Fibroblast of skin of back (primary cell): ENCODE data around the gene KANSL2. TPM values are rescaled to one million over a fixed set of nuclear protein-coding genes. Genes with fewer than 3 reads are reported as not detected.
A peak's percentile ranks its signal among the peaks of the same experiment; 100 is the strongest.
"Not testable (repeated sequence)": the region's sequence is repeated elsewhere in the genome, so short reads cannot be mapped to it uniquely, and the experiment has no call there.

Experiments
- DNase-seq: peaks from one replicate; pipeline ENCODE4 v3.0.0-alpha.2; 2013
- polyA plus RNA-seq, 2 experiments: library from polyadenylated mRNA; unstranded; fragments of 120-200 nt; gene quantifications; one replicate each; pipeline ENCODE4 v1.2.1, GENCODE V29; 2013; ENCODE audit not compliant: insufficient read length in 2 of 2

Gene KANSL2, protein sequence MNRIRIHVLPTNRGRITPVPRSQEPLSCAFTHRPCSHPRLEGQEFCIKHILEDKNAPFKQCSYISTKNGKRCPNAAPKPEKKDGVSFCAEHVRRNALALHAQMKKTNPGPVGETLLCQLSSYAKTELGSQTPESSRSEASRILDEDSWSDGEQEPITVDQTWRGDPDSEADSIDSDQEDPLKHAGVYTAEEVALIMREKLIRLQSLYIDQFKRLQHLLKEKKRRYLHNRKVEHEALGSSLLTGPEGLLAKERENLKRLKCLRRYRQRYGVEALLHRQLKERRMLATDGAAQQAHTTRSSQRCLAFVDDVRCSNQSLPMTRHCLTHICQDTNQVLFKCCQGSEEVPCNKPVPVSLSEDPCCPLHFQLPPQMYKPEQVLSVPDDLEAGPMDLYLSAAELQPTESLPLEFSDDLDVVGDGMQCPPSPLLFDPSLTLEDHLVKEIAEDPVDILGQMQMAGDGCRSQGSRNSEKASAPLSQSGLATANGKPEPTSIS
- polyA plus RNA-seq (2013, experiment 1 of 2; ENCODE audit: insufficient read length) = 21.7 TPM
- polyA plus RNA-seq (2013, experiment 2 of 2; ENCODE audit: insufficient read length) = 13.4 TPM

DNA sequence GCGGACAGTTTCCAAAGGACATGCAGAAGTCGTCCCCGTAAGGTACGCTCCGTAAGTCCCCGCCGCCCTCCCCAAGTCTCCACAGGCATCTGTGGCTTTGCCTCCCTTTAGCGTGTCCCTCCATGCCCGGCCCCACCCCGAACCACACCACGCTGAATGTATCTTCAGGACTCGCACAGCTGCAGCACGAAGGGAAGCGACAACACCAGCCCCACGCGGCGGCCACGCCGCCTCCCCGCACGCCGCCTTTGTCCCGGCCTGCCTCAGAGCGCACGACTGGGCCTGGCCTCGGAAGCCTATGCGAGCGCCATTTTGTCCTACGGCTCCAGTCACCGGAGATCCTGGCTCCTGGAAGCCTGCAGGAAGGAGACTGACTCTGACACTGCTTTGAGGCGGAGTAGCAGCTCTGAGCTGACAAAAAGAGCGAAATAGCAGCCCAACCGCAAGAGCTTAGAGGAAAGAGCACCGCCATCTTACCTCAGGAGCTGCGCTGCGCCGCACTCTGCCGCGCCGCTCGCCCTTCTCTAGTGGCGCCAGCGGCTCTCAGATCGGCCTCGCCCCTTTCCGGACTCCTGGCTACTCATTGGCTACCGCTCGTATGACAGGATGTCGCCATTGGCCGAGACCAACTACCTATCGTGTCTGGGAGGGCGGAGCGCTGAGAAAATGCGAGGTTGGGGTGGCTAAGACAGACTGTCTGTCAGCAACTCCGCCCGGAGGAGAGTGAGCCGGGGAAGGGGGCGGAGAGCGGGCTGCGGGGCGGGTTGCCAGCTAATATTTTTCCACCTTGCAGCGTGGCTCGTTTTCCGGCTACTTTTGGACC, at the start of gene KANSL2:
Gene KANSL2 (minus strand): TSS at position 529 of the 823 bp plus-strand sequence. CDS start 606 bp downstream, outside the sequence.
- peak; percentile 99 for DNase-seq

DNA sequence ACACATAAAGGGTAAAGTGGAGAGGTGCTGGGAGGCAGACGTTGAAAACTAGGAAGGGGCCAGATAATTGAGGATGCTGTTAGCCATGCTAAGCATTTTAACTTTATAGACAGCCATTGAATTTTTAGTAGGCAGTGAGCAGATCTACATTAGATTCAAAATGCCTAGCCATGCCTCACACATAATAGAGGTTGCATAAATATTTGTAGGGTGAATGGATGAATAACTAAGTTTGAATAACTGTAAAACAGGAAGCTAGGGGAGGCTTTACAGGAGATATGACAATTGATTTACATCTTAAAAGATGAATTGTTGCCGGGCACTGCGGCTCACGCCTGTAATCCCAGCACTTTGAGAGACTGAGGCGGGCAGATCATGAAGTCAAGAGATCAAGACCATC, 46.8 kb upstream of the KANSL2 start:
- DNase-seq = no peak

DNA sequence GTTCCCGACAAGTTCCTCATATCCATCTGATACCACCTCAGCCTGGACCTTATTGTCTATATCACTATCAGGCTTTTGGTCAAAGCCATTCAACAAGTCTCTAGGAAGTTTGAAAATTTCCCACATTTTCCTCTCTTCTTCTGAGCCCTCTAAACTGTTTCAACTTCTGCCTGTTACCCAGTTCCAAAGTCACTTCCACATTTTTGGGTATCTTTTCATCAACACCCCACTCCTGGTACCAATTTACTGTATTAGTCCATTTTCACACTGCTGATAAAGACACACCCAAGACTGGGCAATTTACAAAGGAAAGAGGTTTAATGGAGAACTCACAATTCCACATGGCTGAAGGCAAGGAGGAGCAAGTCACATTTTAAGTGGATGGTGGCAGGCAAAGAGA, 38.7 kb upstream of the KANSL2 start:
- not testable (repeated sequence) for DNase-seq

DNA sequence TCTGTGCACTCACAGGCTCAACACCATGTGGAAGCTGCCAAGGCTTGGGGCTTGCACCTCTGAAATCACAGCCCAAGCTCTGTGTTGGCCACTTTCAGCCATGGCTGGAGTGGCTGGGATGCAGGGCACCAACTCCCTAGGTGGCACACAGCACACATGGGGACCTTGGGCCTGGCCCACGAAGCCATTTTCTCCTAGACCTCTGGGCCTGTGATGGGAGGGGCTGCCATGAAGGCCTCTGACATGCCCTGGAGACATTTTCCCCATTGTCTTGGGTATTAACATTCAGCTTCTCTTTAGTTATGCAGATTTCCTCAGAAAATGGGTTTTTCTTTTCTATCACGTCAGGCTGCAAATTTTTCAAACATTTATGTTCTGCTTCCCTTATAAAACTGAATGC, 38.1 kb upstream of the KANSL2 start:
- not testable (repeated sequence) for DNase-seq

DNA sequence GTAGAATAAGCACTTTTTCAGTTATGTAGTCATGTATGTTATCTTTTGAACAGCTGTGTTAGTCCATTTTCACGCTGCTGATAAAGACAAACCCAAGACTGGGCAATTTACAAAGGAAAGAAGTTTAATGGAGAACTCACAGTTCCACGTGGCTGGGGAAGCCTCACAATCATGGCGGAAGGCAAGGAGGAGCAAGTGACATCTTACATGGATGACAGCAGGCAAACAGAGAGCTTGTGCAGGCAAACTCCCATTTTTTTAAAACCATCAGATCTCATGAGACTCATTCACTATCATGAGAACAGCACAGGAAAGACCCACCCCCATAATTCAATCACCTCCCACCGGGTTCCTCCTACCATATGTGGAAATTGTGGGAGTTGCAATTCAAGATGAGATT, 37.0 kb upstream of the KANSL2 start:
- DNase-seq = not testable (repeated sequence)

DNA sequence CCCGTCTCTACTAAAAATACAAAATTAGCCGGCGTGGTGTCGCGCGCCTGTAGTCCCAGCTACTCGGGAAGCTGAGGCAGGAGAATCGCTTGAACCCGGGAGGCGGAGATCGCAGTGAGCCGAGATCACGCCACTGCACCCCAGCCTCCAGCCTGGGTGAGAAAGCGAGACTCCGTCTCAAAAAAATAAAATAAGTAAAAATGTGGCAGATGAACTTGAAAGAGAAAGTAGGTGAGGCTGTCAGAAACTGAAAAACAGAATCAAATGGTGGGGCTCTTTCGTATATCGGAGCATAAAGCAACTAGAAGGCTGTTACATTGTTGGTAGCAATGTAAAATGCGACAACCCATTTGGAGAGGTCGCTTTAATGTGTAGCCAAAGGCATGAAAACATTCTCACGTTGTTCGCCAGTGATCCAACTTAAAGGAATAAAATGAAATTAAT, 35.2 kb upstream of the KANSL2 start:
- peak; percentile 3 for DNase-seq

DNA sequence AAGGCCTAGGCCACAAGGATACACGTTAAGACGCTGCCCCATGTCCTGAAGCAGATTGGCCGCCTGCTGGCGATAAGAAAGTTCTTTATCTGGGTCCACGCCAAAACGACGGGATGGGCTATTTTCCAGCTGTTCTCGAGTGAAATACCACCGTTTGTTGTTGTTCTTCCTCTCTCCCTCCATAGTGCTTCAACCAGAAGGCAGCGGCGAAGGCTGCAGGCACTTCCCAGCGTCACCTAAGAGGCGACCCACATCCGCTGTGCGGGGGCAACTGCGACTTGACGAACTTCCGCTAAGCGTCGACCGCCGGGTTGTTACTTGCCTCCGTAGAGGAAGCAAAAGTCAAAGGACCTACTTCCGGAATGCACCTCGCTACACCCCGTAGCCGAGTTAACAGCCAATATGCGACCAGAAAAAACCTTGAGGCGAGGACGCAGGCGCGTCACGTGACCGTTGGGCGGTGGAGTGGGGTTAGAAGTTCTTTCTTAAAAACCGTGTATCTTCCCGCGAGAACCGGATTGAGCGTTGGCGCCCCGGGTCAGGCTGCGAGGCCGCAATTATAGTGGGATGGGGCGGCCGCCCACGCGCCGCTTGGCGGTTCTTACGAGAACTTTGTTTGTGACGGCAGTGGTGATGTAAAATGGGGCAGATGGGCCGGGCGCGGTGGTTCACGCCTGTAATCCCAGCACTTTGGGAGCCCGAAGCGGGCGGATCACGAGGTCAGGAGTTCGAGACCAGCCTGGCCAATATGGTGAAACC, 34.6 kb upstream of the KANSL2 start, which contains the start of gene CCNT1:
Gene CCNT1 (minus strand): TSS at position 215 of the 759 bp plus-strand sequence. CDS start 32 bp downstream, at position 183.
- DNase-seq = peak; percentile 100

DNA sequence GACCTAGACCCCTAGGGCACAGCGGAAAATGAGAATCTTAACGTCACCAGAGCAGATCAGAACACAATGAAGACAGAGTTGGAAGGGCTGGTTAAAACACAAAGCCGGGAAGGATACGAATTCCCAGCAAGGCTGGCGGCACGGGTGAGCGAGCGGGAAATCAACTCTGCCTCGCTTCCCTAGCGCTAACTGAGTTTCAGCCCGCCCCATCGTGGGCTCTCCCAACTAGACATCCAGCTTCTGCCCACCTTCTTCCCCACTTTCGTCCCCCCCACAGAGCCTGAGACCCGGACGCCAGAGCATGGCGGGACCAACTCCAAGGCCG, 34.1 kb upstream of the KANSL2 start:
- DNase-seq = no peak

DNA sequence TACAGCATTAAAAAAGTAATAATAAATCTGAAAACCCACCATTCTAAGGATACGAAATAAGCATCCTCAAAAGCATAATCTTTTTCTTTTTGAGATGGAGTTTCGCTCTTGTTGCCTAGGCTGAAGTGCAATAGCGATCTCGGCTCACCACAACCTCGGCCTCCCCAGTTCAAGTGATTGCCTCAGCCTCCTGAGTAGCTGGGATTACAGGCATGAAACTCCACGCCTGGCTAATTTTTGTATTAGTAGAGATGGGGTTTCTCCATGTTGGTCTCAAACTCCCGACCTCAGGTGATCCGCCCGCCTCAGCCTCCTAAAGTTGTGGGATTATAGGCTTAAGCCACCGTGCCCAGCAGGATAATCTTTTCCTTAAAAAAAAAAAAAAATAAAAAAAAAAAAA, 30.2 kb upstream of the KANSL2 start:
- no peak for DNase-seq

DNA sequence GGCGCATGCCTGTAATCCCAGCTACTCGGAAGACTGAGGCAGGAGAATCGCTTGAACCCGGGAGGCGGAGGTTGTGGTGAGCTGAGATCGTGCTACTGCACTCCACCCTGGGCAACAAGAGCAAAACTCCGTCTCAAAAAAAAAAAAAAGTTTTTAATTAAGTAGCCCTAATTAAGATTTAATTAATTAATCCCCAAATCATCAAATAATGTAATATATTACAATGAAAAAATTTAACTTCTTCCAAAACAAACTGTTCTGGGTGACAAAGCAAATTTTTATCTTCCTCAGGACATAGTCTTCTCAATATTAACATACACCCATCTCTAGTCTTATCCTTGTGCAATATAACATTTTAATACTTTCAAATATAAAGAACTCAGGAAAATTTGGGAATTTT, 16.8 kb upstream of the KANSL2 start:
- DNase-seq = not testable (repeated sequence)

DNA sequence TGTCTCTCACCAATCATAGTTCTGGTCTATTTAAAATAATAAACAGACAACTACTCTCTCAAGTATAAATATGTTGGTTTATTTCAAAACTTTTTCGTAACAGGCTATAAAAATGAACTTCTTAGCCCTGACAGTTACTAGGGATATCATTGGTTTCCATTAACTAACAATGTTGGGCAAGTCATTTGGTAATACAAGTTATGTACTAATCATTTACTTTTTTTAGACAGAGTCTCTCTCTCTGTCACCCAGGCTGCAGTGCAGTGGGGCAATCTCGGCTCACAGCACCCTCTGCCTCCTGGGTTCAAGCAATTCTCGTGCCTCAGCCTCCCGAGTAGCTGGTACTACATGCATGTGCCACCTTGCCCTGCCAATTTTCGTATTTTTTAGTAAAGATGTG, 14.6 kb upstream of the KANSL2 start:
- no peak for DNase-seq

DNA sequence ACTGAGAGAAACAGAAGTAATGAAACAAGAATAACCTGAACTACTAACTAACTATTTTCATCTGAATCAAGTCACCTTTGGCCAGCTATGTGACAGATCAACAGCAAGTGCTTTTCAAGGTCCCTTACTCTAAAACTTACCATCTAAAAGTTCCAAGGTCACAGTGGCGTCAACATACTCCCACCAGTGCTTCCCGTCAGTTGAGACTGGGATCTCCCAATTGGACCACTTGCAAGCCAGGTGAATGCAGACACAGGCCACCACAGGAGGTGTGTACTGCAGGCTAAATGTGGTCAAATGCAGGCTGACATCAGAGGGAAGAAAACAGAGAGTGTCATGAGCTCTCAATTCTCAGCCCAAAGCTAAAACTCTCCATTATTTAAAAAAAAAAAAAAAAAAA, 13.8 kb upstream of the KANSL2 start:
- DNase-seq = no peak

DNA sequence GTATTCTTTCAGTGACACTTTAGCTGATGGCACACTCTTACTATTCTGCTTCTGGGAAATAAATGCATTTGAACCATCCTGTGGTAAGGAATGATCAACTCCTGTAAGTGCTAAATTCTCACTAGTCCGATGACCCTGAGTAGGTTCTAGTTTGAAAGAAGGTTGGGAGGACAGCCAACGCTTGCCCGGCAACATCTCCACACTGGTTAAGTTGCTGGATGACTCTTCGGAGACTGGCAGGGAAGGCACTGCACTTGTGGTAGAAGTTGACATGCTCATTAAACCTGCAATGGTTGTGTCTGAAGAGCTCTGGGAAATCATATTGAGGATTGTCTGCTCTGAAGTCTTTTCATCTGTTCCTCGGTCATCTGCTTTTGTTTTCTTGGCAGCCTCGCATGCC, 12.0 kb upstream of the KANSL2 start:
- no peak for DNase-seq

DNA sequence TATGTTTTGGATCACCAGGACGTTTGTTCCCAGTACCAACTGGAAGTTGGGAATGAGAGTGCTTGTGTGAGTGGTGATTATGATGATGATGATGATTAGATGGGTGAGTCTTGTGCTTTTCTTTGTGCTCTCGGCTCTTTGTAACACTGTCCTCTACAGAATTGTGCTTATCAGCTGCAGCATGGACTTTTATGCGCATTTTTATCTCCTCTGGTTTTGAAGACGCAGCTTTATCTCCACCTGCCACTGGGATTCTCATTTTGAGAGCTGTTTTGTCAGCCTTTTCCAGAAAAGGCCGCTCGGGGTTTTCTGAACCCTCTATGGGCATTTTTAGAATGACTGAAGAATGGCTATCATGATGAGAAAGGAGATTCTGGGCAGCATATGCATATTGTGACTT, 11.5 kb upstream of the KANSL2 start:
- DNase-seq = no peak

DNA sequence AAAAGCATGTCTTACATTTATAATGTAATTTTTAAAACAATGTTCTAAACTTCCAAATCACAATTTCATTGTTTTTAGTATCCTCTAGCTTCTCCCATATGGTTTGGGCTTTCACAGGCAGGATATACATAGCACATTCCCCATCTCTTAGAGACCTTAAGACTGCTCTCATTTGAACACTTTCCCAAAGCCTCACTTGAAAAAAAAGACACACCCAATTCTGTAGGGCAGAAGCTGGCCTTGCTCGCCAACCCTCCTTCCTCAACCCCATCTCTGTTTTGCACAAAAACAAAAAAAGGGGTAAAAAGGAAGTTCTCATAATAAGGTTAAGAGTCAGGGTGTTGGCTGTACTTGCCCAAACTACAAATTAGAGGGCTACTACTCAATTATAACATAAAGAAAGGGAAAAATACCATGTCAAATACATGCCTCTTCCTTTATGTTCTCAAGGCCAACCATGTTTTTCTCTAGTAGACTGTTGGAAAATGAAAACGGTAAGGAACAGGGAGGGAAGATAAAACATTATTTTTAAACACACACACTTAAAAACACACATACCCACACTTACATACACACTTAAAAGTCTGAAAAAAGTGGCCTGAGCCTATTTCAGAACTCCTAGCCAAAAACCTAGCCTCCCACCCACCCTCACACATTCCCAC, 9.9 kb upstream of the KANSL2 start:
- DNase-seq = peak; percentile 3

DNA sequence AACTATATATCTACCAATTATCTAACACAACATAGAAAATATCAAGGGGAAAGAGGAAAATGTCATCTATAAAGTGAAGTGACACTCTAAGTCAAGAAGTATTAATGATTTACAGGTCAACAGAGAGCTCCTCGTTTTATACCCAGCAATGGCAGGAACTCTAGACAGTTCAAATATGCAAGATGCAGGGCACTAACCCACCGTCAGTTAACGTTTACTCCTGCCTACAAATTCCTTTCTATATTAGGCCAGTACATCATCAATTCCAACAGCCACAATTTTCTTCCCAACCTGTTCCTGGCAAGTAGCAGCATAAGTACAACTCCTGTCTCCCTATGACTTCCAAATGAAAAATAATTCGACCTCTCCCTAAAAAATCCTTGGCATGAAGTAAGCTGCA, 9.0 kb upstream of the KANSL2 start:
- DNase-seq = no peak

DNA sequence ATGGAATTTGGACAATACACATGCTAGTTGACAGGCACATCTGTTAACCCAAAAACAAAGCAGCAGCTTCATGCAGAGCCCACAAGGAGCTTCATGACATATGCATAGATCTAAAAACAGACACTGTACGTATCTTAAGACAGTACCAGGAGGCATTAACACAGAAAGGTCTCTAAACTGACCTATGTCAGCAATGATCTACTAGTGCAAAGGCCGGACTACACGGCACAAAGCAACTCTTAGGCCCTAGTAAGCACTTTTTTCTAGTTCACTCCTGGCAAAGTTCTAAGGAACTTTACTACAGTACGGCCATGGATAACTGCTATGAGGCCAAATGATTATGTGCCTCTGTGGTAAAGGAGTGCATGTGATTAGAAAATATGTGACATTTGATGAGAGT, 8.4 kb upstream of the KANSL2 start:
- no peak for DNase-seq

DNA sequence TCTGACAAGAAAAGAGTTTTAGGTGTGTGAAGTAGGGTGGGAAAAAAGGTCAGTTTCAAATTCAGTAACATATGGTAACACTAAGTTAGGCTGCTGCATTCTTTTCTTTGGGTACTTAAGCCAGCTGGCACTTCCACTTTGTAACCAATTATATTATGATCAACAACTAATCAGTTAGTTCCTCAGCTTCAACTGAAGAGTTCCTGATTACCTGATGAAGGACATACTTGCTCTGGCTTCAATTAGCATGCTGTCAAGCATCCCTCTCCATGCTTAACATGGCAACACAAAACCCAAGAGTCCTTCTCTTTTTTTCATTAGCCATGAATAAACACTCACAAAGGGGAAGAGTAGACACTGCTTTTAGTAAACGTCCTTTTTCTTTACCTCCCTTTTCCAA, 6.8 kb upstream of the KANSL2 start:
- DNase-seq = no peak

DNA sequence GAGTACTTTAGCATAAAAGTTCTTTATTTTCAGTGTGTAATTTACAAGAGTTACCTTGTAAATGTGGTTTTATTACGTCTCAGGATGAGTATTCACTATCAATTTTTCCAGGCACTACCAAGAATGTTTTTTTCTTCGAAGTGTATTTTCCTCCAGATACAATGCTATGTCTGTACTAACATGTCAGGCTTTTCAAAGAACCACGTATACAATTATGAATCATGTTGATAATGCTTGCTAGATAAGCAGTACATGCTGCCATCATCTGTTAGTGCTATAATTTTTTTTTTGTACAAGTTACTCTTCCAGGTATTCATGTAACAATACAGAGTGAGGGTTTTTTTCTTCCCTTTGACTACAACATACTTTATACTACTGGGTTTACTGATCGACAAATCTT, 5.6 kb upstream of the KANSL2 start:
- no peak for DNase-seq

DNA sequence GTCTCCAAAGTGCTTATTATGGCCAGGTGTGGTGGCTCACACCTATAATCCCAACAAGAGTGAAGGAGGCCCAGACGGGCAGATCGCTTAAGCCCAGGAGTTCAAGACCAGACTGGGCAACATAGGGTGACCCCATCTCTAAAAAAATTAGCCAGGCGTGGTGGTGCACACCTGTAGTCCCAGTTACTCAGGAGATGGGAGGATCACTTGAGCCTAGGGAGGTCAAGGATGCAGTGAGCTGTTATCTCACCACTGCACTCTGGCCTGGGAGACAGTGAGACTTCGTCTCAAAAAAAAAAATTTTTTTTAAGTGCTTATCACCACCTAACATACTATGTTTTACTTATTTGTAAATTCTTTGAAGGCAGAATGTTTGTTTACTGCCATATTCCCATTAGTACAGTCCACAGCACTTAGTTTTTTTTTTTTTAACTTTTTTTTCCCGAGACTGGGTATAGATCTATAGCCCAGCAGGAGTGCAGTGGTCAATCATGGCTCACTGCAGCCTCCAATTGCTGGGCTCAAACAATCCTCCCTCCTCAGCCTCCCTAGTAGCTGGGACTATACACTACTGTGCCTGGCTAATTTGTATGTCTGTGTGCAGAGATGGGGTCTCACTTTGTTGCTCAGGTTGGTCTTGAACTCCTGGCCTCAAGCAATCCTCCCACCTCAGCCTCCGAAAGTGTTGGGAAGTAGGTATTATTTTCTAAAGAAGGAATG, 4.7 kb upstream of the KANSL2 start:
- no peak for DNase-seq

DNA sequence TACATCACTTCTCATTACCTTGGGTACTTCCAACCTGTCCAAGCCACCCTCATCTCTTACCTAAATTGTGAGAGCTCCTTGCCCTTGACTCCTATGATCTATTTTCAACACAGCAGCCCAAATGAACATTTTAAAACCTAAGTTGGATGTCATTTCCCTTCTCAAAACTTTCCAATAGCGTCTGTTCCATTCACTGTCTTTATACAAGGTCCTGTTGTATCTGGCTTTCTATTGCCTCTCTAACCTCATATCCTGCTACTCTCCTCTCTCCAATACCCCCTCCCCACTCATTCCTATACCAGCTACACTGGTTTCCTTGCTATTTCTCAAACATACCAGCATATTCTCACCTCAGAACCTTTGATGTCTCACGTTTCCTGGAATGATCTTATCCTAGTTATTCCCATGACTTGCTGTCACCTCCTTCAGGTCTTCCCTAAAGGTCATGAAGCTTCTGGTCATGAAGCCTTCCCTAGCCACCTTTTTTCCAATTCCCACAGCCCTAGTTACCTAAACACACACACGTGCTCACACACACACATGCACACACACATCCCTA, 4.1 kb upstream of the KANSL2 start:
- DNase-seq = no peak
